ENCODE results near the gene KRR1.

Gene KRR1

DNA sequence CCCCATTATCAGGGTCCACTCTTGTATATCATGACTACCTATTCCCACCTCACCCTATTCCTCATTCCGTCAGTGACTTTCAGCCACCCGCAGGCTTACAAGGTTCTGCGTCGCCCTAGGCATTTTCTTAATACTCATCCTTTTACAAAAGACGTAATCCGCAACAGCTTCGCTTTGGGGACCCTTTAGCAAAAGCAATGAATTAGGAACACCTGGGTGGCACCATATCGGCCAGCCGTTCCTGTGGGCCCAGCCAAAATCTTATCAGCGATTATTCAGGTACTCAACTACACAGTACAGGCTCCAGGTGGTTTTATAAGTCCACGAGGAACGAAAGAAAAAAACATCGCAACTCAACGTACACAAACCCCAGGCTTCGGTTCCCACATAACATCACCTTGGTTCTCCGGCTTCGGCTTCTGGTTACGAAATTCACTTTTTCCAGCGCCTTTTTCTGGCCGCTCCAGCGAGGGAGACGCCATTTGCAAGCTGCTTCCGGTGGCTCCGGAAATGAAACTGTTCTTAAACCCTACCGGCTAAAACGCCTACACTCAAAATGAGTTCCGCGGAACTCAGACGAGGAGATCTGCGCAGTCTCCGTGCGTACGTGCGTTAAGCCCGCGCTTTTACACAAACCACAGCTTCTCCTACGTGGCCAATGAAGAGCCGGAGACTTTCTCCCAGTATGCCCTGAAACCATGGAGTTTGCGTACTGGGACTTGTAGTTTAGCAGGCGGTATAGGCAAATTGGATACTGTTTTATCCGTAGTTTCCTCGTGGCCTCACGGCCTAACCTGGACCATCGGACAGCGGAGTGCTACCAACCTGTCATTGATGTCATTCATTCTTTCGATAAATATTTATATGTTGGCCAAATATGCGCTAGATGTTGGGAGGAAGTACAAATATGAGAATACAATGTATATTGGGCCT is at the start of gene KRR1:
TSS of gene KRR1 (minus strand) at position 494 of the 933 bp plus-strand sequence. CDS start at position 482, 12 bp downstream.
- peak; percentile 87 for DNase-seq

DNA sequence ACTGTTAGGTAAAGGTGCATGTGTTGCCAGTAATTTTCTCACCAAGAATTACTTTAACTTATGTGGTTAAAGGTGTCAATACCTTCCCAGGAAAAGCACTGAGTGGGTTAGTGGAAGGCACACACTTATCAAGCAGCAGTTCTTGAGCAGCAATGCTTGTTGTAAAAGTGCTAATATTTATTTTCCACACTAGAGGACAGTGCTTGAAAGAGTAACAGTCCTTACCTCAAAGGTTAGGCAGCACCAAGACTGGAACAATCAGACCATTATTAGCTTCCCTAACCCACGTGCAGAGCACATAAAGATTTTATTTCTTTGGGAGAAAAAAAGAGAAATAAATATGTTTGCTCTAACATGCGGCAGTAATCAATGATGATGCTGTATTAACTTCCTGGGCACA is 48.8 kb upstream of the KRR1 start:
- peak; percentile 65 for DNase-seq

DNA sequence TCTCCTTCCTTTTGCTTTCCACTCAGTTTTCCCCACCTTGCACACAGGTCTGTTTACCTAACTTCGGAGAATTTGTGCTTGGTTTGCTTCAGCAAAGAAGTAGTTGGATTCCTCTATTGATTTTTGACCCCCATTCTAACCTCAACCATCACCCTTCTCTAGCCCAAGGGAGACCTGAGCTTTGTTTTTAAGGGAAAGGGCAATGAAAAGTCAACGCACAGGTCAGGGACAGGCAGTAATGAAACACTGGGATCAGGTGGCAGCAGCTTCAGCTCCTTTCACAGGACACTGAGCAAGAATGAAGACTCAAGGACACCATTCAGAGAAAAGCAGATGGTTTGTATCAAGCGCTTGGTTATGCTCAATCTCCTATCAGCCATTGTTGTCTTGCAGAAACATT is 46.9 kb upstream of the KRR1 start:
- no peak for DNase-seq

DNA sequence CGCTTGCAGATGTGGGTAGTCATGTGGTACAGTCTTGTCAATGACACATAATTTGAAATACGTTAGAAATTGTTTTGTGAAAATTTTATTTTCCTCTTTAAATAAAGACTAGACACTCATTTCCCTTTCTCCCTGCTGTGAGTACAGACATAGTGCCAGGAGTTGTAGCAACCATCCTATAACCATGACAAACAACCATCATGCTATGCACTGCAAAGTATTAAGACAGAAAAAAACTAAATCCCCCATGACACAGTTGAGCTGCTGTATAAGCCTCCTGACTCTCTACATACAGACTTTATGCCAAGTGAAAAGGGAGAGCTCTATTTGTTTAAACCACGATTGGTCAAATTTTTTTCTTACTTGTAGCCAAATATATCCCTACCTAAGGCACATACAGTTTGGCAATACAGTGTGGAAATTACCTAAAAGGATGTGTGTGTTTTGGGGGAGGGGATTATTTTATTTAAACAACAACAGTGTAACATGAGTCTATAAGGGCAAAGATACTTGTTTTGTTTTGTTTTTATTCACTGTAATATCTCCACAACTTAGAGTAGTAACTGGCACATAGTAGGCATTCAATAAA is 45.0 kb upstream of the KRR1 start:
- no peak for DNase-seq

DNA sequence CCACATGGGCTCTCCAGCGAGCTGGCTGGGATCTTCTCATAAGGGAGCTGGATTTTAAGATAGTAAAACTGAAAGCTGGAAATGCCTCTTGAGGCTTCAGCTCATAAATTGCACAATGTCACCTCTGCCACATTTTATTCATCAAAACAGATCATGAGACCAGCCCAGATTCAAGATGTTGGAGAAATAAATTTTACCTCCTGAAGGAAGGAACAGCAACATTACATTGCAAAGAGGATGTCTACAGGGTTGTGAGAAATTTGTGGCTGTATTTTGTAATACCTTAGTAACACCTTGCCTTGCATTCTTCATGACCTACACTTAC is 43.1 kb upstream of the KRR1 start:
- no peak for DNase-seq

DNA sequence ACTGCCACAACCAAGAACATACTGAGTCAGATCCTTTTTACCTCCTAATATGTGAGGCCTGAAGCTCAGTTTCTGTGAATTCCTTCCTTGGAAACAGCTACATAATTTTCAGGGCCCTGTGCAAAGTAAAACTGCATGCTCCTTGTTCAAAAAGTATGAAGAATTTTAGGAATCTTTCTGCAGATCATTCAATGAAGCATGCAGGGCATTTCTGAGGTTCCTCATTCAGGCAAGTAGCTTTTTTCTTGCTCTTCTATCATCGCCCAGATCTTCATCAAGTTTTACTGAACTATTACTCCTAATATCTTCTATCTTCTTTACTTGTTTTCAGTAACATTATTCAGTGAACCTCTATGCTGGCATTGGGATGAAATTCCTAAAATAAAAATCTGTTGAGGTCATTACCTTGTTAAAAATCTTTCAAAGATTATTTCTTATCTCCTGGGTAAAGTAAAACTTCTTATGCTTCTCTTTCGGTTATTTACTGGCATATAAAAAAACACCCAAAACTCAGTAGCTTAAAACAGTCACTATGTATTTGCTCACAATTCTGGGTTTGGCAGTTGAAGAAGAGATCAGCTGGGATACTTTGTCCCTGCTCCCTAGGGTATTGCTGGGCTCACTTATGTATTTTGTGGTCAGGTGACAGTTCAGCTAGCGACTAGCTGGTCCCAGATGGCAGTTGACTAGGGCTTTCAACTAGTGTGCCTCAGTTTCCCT is 42.6 kb upstream of the KRR1 start:
- no peak for DNase-seq

DNA sequence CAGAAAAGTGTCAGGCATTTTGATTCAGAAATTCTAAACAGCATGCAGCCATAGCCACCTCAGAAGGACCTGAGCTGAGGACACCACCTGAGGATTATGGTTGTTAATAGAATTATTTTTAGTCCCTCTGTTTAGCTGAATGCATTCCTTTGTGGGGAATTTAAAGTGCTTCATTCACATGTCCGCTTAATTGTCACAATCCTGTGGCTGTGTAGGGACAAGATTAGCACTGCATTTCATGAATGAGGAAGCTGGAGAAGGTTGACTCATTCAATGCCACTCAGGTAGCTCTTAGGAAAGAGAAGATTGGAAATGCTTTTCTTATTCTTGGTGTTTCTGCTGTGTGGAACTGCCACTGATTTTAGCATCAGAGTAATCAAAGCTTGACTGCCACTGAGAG is 42.0 kb upstream of the KRR1 start:
- DNase-seq, result no peak

DNA sequence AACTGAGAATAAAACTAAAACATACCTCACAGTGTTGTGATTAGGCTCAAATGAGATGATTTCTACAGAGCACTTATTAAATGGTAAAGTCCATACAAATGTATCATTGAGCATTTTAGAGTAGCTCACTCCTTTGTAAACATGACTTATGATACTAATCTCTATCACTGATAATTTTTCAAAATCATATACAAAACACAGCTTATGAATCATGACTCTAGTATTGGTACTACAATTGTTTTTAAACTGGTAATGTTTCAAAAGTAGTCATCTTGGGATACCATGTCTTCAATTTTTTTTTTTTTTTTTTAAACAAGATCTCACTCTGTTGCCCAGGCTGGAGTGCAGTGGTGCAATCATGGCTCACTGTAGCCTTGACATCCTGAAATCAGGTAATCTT is 40.1 kb upstream of the KRR1 start:
- DNase-seq, result no peak

DNA sequence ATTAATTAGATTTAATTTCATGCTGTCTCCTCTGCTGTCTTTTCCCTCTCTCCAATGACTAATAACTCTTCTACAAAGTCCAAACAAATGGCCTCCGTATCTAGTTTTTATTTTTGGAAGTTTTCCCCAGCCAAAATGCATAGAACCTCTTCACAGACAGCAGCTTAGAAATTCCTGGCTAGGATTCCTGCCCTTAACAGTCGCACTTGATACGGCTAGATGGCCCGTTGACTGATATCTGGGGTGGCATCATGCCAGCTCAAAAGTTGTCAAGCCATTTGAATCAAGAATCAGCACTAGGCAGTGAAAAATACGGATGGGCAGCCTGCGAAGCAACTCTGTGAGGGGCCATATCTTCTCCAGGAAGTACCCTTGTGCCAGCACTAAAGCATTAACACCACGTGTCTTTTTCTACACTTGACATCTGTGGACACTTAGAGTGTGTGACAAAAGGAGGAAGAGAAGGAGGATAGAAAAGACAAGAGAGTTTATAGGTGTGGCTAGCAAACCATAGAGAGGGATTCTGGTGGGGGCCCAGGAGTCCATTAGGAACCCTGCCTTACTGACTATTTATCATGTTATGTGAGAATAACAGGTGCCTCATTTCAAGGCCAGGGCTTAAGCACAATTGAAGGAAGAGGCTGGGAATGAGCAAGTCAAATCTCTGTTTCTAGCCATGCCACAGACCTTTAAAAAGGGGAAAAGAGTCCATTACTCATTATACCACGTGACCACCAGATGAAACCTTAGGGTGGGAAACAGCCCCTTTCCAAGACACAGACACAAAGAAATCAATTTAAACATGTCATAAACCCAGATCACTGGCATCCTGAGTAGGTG is 39.2 kb upstream of the KRR1 start:
- peak; percentile 5 for DNase-seq

DNA sequence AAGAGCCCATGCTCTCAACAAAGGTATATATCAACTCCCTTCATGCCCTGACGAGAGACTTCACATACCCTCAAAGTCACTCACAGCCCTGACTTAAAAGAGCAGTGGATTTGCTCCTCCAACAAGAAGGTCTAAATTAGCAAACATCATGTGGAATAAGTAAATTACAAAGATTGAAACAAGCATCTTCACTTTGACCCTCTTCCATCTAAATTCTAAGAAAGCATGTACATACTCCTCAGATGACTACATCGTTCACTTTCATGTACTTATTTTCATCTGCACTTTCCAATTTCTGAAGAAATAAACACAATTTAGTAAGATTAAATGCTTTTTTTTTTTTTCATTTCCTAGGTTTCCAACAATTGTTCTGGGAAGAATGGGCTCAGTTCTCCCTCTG is 38.6 kb upstream of the KRR1 start:
- DNase-seq, result no peak

DNA sequence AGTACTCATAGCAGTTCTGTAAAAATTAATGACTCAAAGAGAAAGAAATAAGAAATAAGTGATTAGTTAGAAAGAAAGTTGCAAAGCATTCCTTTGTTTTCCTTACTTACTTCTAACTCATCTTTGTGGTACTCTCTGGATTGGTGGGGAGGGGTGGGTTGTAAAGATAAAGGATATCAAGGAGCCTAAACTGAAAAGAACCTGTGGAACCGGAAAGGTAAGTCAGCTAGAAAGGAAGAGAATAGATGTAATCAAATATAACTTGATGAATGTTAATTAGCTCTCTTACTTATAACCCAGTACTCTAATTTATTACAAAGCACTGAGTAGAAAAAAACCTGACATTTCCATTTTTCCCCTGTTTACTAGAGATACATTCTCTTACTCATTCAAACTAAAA is 37.5 kb upstream of the KRR1 start:
- no peak for DNase-seq

DNA sequence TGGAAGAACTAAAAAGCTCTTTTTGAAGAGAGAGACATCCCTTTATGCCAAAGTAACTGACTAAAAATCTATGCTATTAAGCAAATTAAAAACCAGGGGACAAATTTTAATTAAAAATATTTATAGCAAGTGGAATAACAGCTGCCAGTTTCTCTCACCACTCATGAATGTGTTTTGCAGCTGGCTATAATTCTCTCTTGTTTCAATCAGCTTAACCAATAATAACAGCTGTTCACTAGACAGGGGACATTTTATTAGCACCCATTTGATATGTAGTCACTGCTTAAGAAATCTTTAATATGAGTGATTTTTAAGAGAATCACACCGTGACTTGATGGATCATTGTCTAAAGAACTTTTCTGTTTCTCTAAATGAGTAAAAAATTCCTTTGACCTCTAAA is 34.2 kb upstream of the KRR1 start:
- peak; percentile 27 for DNase-seq

DNA sequence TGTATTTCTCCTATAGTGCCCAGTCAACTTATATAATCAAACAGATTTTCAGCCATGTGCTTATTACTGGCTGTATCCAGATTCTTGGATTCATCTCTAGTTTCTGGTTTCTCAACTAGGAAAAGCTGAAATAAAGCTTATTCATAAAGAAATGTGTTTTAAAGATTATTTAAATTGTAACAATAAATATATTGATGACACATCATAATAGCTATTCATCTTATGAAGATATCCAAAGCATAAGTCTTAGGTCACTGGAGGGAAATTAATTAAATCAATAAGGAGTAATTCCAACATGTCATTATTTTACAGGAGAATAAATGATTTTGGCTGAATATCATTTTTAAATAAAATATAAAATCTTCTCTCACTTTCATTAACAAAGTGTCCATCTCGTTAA is 32.1 kb upstream of the KRR1 start:
- no peak for DNase-seq

DNA sequence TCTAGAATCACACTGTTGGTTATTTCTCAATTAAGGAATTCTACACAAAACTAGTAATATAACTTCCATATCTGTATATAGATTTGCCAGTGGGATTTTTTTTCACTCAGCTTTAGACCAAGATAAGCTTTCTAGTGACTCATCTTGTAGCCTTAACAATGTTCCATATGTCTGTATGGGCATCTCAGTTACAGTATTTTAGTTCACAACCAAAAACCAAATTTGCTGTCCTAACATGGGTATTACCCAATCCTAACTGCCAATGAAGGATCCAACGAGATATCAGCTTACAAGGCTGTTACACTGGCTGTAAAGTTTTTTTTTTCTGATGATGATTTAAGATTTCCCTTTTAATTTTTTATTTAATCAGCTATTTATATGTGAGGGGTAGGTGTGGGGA is 31.5 kb upstream of the KRR1 start:
- DNase-seq, result no peak

DNA sequence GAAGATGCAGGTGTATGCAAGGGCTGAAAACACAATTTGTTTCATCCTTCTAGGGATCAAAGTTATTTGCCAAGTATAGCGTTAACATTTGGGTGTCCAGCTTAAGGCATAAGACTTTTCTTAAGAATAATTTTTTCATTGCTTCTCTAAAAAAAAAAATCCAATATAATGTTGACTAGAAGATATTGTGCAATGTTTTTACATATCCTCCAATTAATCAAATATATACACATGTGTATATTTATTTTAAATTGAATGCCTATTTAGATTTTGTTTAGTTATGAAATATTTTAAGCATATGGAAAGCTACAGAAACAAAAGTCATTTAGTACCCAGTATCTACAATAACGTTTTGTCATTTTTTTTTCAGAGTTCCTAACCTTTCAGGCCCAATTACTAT is 28.5 kb upstream of the KRR1 start:
- DNase-seq, result no peak

DNA sequence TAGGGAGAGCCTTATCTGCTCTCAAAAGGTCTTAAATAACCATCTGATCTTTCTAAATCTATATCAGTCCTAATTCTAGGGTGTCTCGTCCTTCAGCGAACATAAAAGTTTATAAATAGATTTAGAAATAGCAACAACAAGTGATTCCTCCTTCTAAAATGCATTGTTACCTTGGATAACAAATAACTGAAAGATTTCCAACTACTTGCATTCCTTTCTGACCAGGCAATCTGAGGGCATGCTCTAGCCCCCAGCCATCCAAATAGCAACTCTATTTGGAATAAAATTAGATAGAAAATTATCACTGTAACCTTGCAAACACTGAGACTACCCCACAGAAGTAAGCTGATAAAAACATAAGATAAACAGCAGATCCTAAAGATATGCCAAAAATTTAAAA is 21.8 kb upstream of the KRR1 start:
- no peak for DNase-seq

DNA sequence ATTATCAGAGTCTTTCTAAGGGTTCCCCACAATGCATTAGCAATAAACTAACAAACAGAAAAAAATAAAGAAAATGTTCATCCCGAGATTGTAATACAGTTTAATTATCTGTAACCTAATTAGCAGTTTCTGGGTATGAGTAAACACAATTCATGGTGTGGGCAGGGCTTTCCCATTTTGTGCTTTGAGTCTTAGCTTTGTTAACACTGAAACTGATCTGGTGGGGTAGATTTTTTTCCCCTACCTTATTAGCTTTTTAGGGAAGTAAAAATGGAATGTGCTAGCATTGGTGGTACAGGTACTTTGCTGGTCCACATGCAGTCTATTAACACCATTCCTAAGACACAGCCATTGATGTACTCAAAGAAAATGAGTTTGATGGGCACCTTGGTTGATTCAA is 18.4 kb upstream of the KRR1 start:
- no peak for DNase-seq

DNA sequence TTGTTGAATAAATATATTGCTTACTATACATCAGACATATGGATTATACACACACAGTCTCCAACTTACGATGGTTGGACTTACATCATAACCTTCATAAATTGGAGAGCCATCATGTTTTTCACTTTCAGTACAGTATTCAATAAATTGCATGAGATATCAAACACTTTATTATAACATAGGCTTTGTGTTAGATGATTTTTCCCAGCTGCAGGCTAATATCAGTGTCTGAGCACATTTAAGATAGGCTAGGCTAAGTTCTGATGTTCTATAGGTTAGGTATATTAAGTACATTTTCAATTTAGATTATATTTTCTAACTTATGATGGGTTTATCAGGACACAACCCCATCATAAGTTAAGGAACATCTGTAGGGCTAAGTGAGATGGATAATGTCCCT is 17.9 kb upstream of the KRR1 start:
- DNase-seq, result no peak

DNA sequence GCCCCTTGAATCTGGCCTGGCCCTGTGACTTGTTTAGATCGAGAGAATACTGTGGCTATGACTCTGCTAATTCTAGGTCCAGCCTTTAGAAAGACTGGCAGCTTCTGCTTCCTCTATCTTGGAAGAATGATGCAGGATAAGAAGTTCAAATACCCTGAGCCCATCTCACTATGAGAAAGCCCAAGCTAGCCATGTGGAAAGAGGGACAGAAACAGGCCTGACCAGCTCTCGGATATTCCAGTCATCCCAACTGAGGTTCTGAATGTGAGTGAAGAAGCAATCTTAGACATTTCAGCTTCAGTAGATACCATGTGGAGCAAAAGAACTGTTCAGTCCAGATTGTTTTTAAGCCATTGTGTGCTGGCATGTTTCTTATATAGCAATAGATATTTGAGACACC is 17.3 kb upstream of the KRR1 start:
- DNase-seq, result no peak

DNA sequence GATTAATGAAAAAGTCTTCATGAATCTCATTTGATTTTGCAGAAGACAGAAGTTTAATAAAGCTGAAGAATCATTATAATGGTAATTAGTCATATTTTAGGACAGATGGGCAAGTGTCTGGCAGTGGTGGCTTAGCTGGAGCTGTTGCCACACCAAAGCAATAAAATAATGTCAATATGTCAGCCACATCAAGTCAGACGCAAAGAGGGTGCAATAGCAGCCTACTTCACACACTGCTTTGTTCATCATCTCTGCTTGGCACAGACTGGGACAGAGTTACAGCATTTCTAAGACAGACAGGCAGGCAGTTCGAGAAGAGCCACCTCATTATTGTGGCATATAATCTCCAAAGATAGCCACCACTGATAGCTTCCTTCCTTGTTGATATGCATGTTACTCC is 16.9 kb upstream of the KRR1 start:
- peak; percentile 70 for DNase-seq

DNA sequence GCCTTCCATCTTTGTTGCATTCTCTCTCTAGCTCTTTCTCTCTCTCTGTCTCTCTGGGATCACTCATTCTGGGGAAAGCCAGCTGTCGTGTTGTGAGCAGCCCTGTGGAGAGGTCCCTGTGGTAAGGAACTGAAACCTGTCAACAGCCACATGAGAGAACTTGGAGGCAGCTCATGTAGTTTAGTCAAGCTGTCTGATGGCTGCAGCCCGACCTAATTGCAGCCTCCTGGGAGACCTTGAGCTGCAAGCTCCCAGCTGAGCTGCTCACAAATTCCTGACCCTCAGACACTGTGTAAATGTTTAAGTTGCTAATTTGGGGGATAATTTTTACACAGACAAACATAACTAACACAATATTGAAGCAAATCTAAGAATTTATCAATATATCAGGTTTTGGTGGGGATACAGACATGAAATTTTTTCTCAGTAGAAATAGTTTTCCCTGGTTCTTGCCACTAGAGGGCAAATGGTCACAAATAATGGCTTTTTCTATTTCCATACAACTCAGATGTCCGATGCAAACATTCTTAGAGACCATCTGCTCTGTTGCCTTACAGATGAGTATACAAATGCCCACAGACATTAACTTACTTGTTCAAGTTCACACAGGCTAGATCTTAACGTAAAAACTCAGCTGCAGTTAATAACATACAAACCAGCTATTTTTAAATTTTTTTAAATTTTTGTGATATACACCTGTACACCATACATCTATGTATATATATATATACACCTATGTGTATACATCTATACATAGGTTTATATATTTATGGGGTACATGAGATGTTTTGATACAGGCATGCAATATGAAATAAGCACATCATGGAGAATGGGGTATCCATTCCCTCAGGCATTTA is 15.5 kb upstream of the KRR1 start:
- peak; percentile 89 for DNase-seq

DNA sequence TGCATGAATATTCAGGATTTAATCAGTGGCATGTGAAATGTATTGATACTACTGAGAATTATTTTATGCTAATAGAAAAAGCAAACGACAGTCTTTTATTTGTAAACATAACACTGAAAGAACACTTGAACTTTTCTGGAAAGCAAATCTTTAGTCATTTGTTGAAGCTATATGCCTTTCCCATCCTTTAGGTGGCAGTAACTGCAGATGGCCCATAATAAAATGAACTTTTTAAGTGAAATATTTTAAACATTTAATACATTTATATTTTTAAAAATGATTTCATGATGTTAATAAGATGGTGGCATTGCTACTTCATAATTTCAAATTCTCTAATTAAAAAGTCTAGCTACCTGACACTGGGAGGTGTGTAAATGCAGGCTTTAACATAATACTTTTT is 13.9 kb upstream of the KRR1 start:
- DNase-seq, result no peak

Data from NCI-H1694 treated with DMSO at 0.1 percent for 48 hours (cell line).